Measurements from ENCODE around the gene SKIC2. TPM values are rescaled to one million over a fixed set of nuclear protein-coding genes. Genes with fewer than 3 reads are reported as not detected.

Gene SKIC2
- 77.1 and 89.2 TPM in 2 replicates for total RNA-seq (2013; cell fraction: nucleolus; rRNA removed)
- total RNA-seq (2014; rRNA removed) (29.1 and 34.6 TPM in 2 replicates), total RNA-seq (2014; rRNA removed; fragmentation: Illumina TruSeq; extraction: Trizol) (20.5 and 20.8 TPM in 2 replicates), total RNA-seq (2021) (73.7 and 79.2 TPM in 2 replicates), polyA plus RNA-seq (2011; rRNA removed) (13.6 and 20.8 TPM in 2 replicates), polyA plus RNA-seq (2014; fragmentation: Illumina TruSeq; extraction: Trizol) (22.5 and 30.3 TPM in 2 replicates), polyA plus RNA-seq (2014; fragmentation: Nextera tagmentation; extraction: Ambion mirVana) (1 to 10 TPM; 3.3 to 9.3 TPM), polyA plus RNA-seq (2014; rRNA removed) (41.2 and 41.4 TPM in 2 replicates), polyA plus RNA-seq (2016; fragmentation: Nextera tagmentation; extraction: Ambion mirVana) (10 to 100 TPM; 55.5 to 63.7 TPM), polyA minus RNA-seq (2011; rRNA and poly(A)+ RNA removed) (60.5 and 73.0 TPM in 2 replicates), Bru-seq, nascent RNA (percentile 86 among the genes with signal in this experiment), BruChase-seq, experiment 1, labeled RNA remaining after a 6-hour chase (percentile 87 among the genes with signal in this experiment), BruChase-seq, experiment 2, labeled RNA remaining after a 2-hour chase (percentile 81 among the genes with signal in this experiment)
- polyA plus RNA-seq (2011; ENCODE audit: low read depth): 29.9 TPM
- 29.3 and 37.8 TPM in 2 replicates for polyA plus RNA-seq (2011; cell fraction: cytosol; rRNA removed)
- 266 and 274 TPM in 2 replicates for polyA plus RNA-seq (2011; cell fraction: nucleus; rRNA removed)
- polyA plus RNA-seq (2012): 52.5 and 53.7 TPM in 2 replicates
- polyA minus RNA-seq (2011; cell fraction: cytosol; rRNA and poly(A)+ RNA removed): 12.8 and 19.4 TPM in 2 replicates
- 92.6 and 122 TPM in 2 replicates for polyA minus RNA-seq (2011; cell fraction: nucleus; rRNA and poly(A)+ RNA removed)
- long read RNA-seq, experiment 1, transcript SKIV2L-201 (28 exons, 3,894 nt): major isoform, 6 of 13 reads
- long read RNA-seq, experiment 1, partial matches to known transcripts: 6 of 13 reads
- long read RNA-seq, experiment 1, other reads (novel, unspliced or antisense): 1 of 13 reads
- long read RNA-seq, experiment 2, partial matches to known transcripts: 4 of 9 reads
- long read RNA-seq, experiment 2, other reads (novel, unspliced or antisense): 2 of 9 reads

GRCh38 chr6:31958741-31959739 lies at the start of gene SKIC2, which contains the start of gene NELFE:
Gene SKIC2, plus strand, starts transcription at chr6:31959175. Its CDS starts 18 bp downstream, at chr6:31959193.
Gene NELFE, minus strand, starts transcription at chr6:31958971. Its CDS starts 525 bp downstream, at chr6:31958446.
- intact Hi-C loops (cut with micrococcal nuclease; ENCODE audit: unreplicated experiment): loop anchor here (1.0 kb wide), 1 partner anchor 13 kb away; the partner anchor contains the start of gene DXO
- peak within 1 kb of the TSS; percentile 99 for H3K4me3 ChIP-seq
- H3K9ac ChIP-seq (ENCODE audit: control insufficient read depth, insufficient read depth, low read length): peak within 1 kb of the TSS; percentile 98
- FAIRE-seq: peak; percentile 96
- H2AFZ ChIP-seq (ENCODE audit: control insufficient read depth, low read depth, low read length): peak within 1 kb of the TSS; percentile 92
- peaks cover 27% of the 10 kb centered on the region for H3K79me2 ChIP-seq (ENCODE audit: control insufficient read depth, insufficient read depth, low read length)
- in situ Hi-C loops (cut with MboI): no loop called here
- H3K27me3 ChIP-seq (replicated peaks in 1 of 2; ENCODE audit: control insufficient read depth in 2 of 2, insufficient read depth in 2 of 2, low read length in 1 of 2): no peaks in the 10 kb centered on the region
- ChIA-PET CTCF (interaction anchor here (0.8 to 2.5 kb wide), 8 partner anchors 8 to 472 kb away, joined by 3 to 7 read pairs (median 3); partner anchors contain the start of genes ATF6B and DXO), SMC1A (ENCODE audit: uncharacterized antibody, unreplicated experiment) (interaction anchor here (0.7 to 2.5 kb wide), 9 partner anchors 9 to 237 kb away, joined by 3 to 17 read pairs (median 3); partner anchors contain the start of genes ATF6B and DXO), RAD21 (ENCODE audit: unreplicated experiment) (interaction anchor here (1.2 to 2.0 kb wide), 2 partner anchors 13 to 61 kb away, joined by 3 to 11 read pairs; partner anchors contain the start of gene DXO), POLR2A (interaction anchor here (0.6 to 4.4 kb wide), 6 partner anchors 11 to 306 kb away, joined by 3 to 48 read pairs (median 3); partner anchors contain the start of genes BAG6, DXO, GPANK1 and GPSM3)
- no peaks in the 10 kb centered on the region for H3K9me3 ChIP-seq (replicated peaks; ENCODE audit: control insufficient read depth, insufficient read depth, low read length)
- BruUV-seq (replicated peaks): TSS peak; percentile 78
- peak; percentile 99 for ATAC-seq
- peaks cover 11% of the 10 kb centered on the region for H3K4me1 ChIP-seq (ENCODE audit: control insufficient read depth, insufficient read depth, low read length)
- peak; percentile 93 for DNase-seq (ENCODE audit: low read depth, low spot score)
- H3K27ac ChIP-seq (ENCODE audit: control insufficient read depth, insufficient read depth): peak within 1 kb of the TSS; percentile 84
- peak within 1 kb of the TSS; percentile 99 for H3K4me2 ChIP-seq (ENCODE audit: control insufficient read depth, insufficient read depth)
- WGBS (ENCODE audit: insufficient coverage, insufficient replicate concordance, low lambda C conversion rate, missing lambda C conversion rate): 1% methylated on average over 59 of the region's 59 CpGs
- peaks cover 15 to 26% of the 10 kb centered on the region in 2 experiments for H3K36me3 ChIP-seq (ENCODE audit: control insufficient read depth in 2 of 2, insufficient read depth in 2 of 2, low read length in 1 of 2)
- H4K20me1 ChIP-seq (ENCODE audit: control insufficient read depth, insufficient read depth): no peaks in the 10 kb centered on the region
- TF ChIP-seq SMAD5 (IDR thresholded peaks at IDR 0.05; ENCODE audit: low read depth): peak; percentile 71
- TF ChIP-seq ATF3 (IDR thresholded peaks at IDR 0.05; ENCODE audit: borderline replicate concordance, extremely low read depth, low read depth, low read length): peak; percentile 82; the same call in 1 of the 2 replicates
- TF ChIP-seq PAX8 (IDR thresholded peaks at IDR 0.05): no peak
- TF ChIP-seq HDGF (IDR thresholded peaks at IDR 0.05): peak; percentile 86
- TF ChIP-seq RCOR1 (conservative IDR thresholded peaks at IDR 0.05; ENCODE audit: low read depth, low read length): no peak
- 0 out of 2 replicates have a peak, but pooled peaks have one; percentile 25 for TF ChIP-seq EED (IDR thresholded peaks at IDR 0.05; ENCODE audit: low read depth)
- peak; percentile 99 for TF ChIP-seq NR2F1 (conservative IDR thresholded peaks at IDR 0.05)
- peak; percentile 89 for TF ChIP-seq POLR2AphosphoS5 (IDR thresholded peaks at IDR 0.05; ENCODE audit: low read length)
- peak; percentile 63 for TF ChIP-seq ZNF207 (IDR thresholded peaks at IDR 0.05; ENCODE audit: borderline replicate concordance)
- TF ChIP-seq ETV6 (conservative IDR thresholded peaks at IDR 0.05 in 1 of 2, IDR thresholded peaks at IDR 0.05 in 1 of 2; ENCODE audit: borderline replicate concordance in 1 of 2, low read depth in 1 of 2): 0 out of 4 replicates have a peak, but pooled peaks of 1 of the 2 experiments have one; percentile 61
- peak; percentile 69; the same call in 1 of the 2 replicates for TF ChIP-seq MAX (IDR thresholded peaks at IDR 0.05; ENCODE audit: low read depth, low read length)
- no peak for TF ChIP-seq RAD51 (IDR thresholded peaks at IDR 0.05)
- TF ChIP-seq RUNX3 (IDR thresholded peaks at IDR 0.05; ENCODE audit: low read length): peak; percentile 59
- peak; percentile 52 for TF ChIP-seq SMAD1 (IDR thresholded peaks at IDR 0.05; ENCODE audit: low read depth, partially characterized antibody)
- TF ChIP-seq CREB1 (IDR thresholded peaks at IDR 0.05; ENCODE audit: low read depth): peak; percentile 99
- peak; percentile 61 for TF ChIP-seq SREBF2 (IDR thresholded peaks at IDR 0.05; ENCODE audit: low read length)

Measured in GM12878 (cell line).